Measurements from ENCODE around the gene CD40.

GRCh38 chr20:46093531-46093930 lies 24.6 kb upstream of the CD40 start:
- TF ChIP-seq CTCF (IDR thresholded peaks at IDR 0.05) (no peak), EP300 (IDR thresholded peaks at IDR 0.05) (no peak)

Data from upper lobe of left lung (tissue), 4 donors.